Neural cell (in vitro differentiated cells): ENCODE measurements around the gene TPRKB. TPM values are rescaled to one million over a fixed set of nuclear protein-coding genes. Genes with fewer than 3 reads are reported as not detected.

Experiments
- H2AFZ ChIP-seq: fragments of 200-600, 300-800 bp; sonication (generic), shearing (Covaris generic); 2 replicates; pipeline ENCODE4 v1.6.0; 2014; ENCODE audit warnings: low read depth, mild to moderate bottlenecking, antibody characterized with exemption, low read length, moderate library complexity
- H3F3A ChIP-seq: fragments of 200-600 bp; shearing (Covaris generic); 2 replicates; pipeline ENCODE4 v1.6.1; 2016; ENCODE audit warnings: mild to moderate bottlenecking, moderate library complexity, mixed read lengths, antibody characterized with exemption, low read length; ENCODE audit not compliant: insufficient read depth, poor library complexity, severe bottlenecking
- H3K27ac ChIP-seq: fragments of 200-600, 300-800 bp; sonication (generic), shearing (Covaris generic); 2 replicates; pipeline ENCODE4 v1.5.1; 2014; ENCODE audit warnings: mild to moderate bottlenecking, low read length, moderate library complexity
- H3K27me3 ChIP-seq: fragments of 300-800, 200-600 bp; sonication (generic), shearing (Covaris generic); 2 replicates; pipeline ENCODE4 v1.6.0; 2014; ENCODE audit warnings: mild to moderate bottlenecking, low read depth, low read length, moderate library complexity; ENCODE audit not compliant: insufficient read depth
- H3K36me3 ChIP-seq: fragments of 300-800, 200-600 bp; sonication (generic), shearing (Covaris generic); 2 replicates; pipeline ENCODE4 v1.5.1; 2014; ENCODE audit warnings: mild to moderate bottlenecking, antibody characterized with exemption, low read length, moderate library complexity; ENCODE audit not compliant: insufficient read depth
- H3K4me2 ChIP-seq: fragments of 300-800, 200-600 bp; sonication (generic), shearing (Covaris generic); 2 replicates; pipeline ENCODE4 v1.6.0; 2014; ENCODE audit warnings: mild to moderate bottlenecking, low read length
- H3K4me3 ChIP-seq: fragments of 300-800, 200-600 bp; sonication (generic), shearing (Covaris generic); 2 replicates; pipeline ENCODE4 v1.5.1; 2014; ENCODE audit warnings: mild to moderate bottlenecking, low read length, moderate library complexity
- H3K79me2 ChIP-seq: fragments of 200-600 bp; shearing (Covaris generic); replicated peaks from 2 replicates; pipeline ENCODE4 v1.6.0; 2014; ENCODE audit warnings: mild to moderate bottlenecking, low read length, moderate library complexity; ENCODE audit not compliant: insufficient read depth
- H3K9ac ChIP-seq: fragments of 300-800, 200-600 bp; sonication (generic), shearing (Covaris generic); 2 replicates; pipeline ENCODE4 v1.6.1; 2016; ENCODE audit warnings: mild to moderate bottlenecking, low read length, mixed read lengths
- H3K9me2 ChIP-seq: fragments of 200-600 bp; shearing (Covaris generic); 2 replicates; pipeline ENCODE4 v1.6.1; 2016; ENCODE audit warnings: mild to moderate bottlenecking, low read length, mixed read lengths; ENCODE audit not compliant: insufficient read depth
- H3K9me3 ChIP-seq: fragments of 200-600, 300-800 bp; sonication (generic), shearing (Covaris generic); 2 replicates; pipeline ENCODE4 v1.6.1; 2016; ENCODE audit warnings: mild to moderate bottlenecking, mixed run types, low read length, moderate library complexity, mixed read lengths
- H4K20me1 ChIP-seq: fragments of 200-600 bp; shearing (Covaris generic); 2 replicates; pipeline ENCODE4 v1.6.1; 2016; ENCODE audit warnings: mild to moderate bottlenecking, mixed run types; ENCODE audit not compliant: insufficient read depth
- CTCF ChIP-seq: fragments of 450-650 bp; IDR thresholded peaks from 2 replicates; pipeline ENCODE4 v1.5.1; 2014; ENCODE audit warnings: antibody characterized with exemption, mild to moderate bottlenecking, moderate library complexity; ENCODE audit not compliant: poor library complexity, severe bottlenecking
- EP300 ChIP-seq: fragments of 450-650 bp; conservative IDR thresholded peaks from 2 replicates; pipeline ENCODE4 v1.6.1; 2014; ENCODE audit warnings: antibody characterized with exemption, mild to moderate bottlenecking, moderate library complexity; ENCODE audit not compliant: poor library complexity, severe bottlenecking
- EZH2 ChIP-seq: fragments of 200-600, 300-800 bp; shearing (Covaris generic), sonication (generic); IDR thresholded peaks from 2 replicates; pipeline ENCODE4 v1.6.1; 2014; ENCODE audit warnings: antibody characterized with exemption, low read length, borderline replicate concordance, mild to moderate bottlenecking; ENCODE audit not compliant: insufficient read depth, poor library complexity, severe bottlenecking
- MXI1 ChIP-seq: fragments of 450-650 bp; conservative IDR thresholded peaks from 2 replicates; pipeline ENCODE4 v1.6.1; 2014; ENCODE audit warnings: antibody characterized with exemption, mild to moderate bottlenecking; ENCODE audit not compliant: poor library complexity, severe bottlenecking
- POLR2AphosphoS5 ChIP-seq: IDR thresholded peaks from 2 replicates; pipeline ENCODE4 v1.6.1; 2012
- RAD21 ChIP-seq: fragments of 450-650 bp; conservative IDR thresholded peaks from 2 replicates; pipeline ENCODE4 v1.6.1; 2014; ENCODE audit warnings: antibody characterized with exemption, mild to moderate bottlenecking, moderate library complexity
- SMC3 ChIP-seq: fragments of 450-650 bp; conservative IDR thresholded peaks from 2 replicates; pipeline ENCODE4 v1.6.1; 2014; ENCODE audit warnings: antibody characterized with exemption, mild to moderate bottlenecking, moderate library complexity; ENCODE audit not compliant: poor library complexity
- TAF1 ChIP-seq: IDR thresholded peaks from 2 replicates; pipeline ENCODE4 v1.6.1; 2012; ENCODE audit warnings: low read depth
- polyA plus RNA-seq: library from polyadenylated mRNA; depleted of rRNA; stranded (reverse); fragments of >200 nt; gene quantifications from 2 replicates; pipeline ENCODE4 v1.2.3, GENCODE V29; 2014
- TF ChIP-seq, protein P1 (sequence below): IDR thresholded peaks from 2 replicates; pipeline ENCODE4 v1.6.1; 2012; ENCODE audit warnings: borderline replicate concordance

Gene TPRKB
- polyA plus RNA-seq, 1 donor from 2014 or later = 162 TPM

DNA sequence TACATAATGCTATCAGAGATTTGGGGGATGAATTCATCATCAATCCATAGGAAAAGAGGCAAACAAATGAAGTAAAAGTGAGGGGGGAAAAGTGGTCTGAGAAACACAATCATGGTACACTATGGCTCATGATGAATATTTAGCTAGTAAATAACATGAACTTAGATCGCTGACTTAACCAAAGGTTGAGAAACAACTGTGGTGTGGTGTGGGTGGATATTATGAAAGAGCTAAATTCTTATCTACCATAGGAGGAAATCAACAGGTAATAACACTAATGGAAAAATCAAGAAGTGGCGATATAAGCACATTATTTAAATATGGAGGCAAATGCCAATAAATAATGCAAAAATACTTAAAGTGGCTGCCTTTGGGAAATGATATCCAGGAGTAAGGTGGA lies 12.2 kb upstream of the TPRKB start:
- H3K9ac ChIP-seq = no peak overlapping the region
- H2AFZ ChIP-seq = no peak overlapping the region
- no peaks in the 10 kb centered on the region for H3K9me2 ChIP-seq

GRCh38 chr2:73746877-73747208 lies 9.7 kb upstream of the TPRKB start:
- no peak for TF ChIP-seq POLR2AphosphoS5
- no peak for TF ChIP-seq SMC3
- TF ChIP-seq CTCF = no peak
- TF ChIP-seq MXI1 = no peak
- TF ChIP-seq RAD21 = no peak
- TF ChIP-seq EP300 = no peak
- TF ChIP-seq, protein P1, sequence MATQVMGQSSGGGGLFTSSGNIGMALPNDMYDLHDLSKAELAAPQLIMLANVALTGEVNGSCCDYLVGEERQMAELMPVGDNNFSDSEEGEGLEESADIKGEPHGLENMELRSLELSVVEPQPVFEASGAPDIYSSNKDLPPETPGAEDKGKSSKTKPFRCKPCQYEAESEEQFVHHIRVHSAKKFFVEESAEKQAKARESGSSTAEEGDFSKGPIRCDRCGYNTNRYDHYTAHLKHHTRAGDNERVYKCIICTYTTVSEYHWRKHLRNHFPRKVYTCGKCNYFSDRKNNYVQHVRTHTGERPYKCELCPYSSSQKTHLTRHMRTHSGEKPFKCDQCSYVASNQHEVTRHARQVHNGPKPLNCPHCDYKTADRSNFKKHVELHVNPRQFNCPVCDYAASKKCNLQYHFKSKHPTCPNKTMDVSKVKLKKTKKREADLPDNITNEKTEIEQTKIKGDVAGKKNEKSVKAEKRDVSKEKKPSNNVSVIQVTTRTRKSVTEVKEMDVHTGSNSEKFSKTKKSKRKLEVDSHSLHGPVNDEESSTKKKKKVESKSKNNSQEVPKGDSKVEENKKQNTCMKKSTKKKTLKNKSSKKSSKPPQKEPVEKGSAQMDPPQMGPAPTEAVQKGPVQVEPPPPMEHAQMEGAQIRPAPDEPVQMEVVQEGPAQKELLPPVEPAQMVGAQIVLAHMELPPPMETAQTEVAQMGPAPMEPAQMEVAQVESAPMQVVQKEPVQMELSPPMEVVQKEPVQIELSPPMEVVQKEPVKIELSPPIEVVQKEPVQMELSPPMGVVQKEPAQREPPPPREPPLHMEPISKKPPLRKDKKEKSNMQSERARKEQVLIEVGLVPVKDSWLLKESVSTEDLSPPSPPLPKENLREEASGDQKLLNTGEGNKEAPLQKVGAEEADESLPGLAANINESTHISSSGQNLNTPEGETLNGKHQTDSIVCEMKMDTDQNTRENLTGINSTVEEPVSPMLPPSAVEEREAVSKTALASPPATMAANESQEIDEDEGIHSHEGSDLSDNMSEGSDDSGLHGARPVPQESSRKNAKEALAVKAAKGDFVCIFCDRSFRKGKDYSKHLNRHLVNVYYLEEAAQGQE = no peak
- TF ChIP-seq TAF1 = no peak
- no peak for TF ChIP-seq EZH2
- Histone ChIP-seq H3K36me3 (no peaks in the 10 kb centered on the region), H3K9me3 (no peaks in the 10 kb centered on the region), H2AFZ (no peak overlapping the region), H4K20me1 (no peaks in the 10 kb centered on the region), H3K27me3 (no peaks in the 10 kb centered on the region), H3K4me3 (no peak overlapping the region), H3K9ac (no peak overlapping the region), H3K79me2 (no peaks in the 10 kb centered on the region), H3K4me2 (no peak overlapping the region), H3F3A (no peaks in the 10 kb centered on the region), H3K27ac (no peak overlapping the region), H3K9me2 (no peaks in the 10 kb centered on the region)

More for the DNA sequence above, 12.2 kb upstream of the TPRKB start:
- TF ChIP-seq MXI1 = no peak
- TF ChIP-seq POLR2AphosphoS5 = no peak
- no peak for TF ChIP-seq RAD21
- no peak for TF ChIP-seq CTCF
- no peak for TF ChIP-seq EP300
- TF ChIP-seq, protein P1 = no peak
- Histone ChIP-seq H3F3A (no peaks in the 10 kb centered on the region), H3K4me2 (no peak overlapping the region), H3K9me3 (no peaks in the 10 kb centered on the region), H3K27ac (no peak overlapping the region), H3K79me2 (no peaks in the 10 kb centered on the region), H4K20me1 (no peaks in the 10 kb centered on the region), H3K4me3 (no peak overlapping the region), H3K27me3 (no peaks in the 10 kb centered on the region), H3K36me3 (no peaks in the 10 kb centered on the region)
